ENCODE measurements around the gene CAMTA1. TPM values are rescaled to one million over a fixed set of nuclear protein-coding genes. Genes with fewer than 3 reads are reported as not detected.

CAMTA1 gene
- total and polyA plus RNA-seq, 4 donors: 48.1 to 140 (median 52.3) TPM

DNA sequence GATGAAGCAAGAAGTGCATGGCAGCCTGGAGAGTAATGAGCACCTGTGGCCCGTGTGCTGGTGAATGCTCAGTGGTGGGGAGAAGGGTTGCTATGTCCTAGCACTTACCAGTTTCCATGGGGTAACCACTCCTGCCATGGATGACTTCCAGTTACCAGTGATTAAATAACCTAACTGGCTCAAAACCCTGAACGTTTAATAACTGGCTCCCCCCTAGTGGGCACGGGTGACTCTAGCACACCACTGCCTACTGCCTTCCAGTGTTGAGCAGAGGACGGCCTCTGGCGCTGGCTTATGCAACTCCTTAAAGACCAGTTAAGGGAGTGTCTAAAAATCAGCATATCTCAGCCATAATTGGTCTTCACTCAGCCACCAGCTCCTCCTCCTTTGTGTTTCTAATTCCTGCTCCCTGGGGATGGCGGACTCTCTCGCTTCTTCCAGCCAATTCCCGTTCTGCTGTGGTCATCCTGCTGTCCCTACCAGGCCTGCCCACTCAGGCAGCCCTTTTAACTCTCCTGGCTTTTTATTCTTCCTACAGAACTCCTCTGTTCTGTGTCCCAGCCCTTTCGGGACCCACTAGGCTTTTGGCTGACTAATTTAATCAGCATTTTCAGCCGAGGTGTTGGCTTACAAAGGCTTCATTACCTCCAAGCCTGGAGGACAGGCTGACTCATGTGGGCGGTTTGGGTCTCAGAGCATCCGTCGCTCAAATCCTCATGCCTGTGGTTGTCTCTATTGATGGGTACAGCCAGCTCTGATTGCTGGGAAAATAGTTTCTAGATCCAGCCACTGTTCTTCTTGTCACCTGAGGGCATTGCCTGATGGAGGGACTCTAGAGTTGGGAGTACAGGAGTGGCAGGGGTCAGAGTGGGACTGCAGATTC lies 332.4 kb downstream of the CAMTA1 start:
- no peak overlapping the region for H3K4me3 ChIP-seq
- DNase-seq (peak; percentile 41 to 70 (median 53)), ATAC-seq (ENCODE audit: insufficient read depth, low FRiP score) (no peak)
- no peaks in the 10 kb centered on the region for H3K4me1 ChIP-seq (ENCODE audit: control insufficient read depth in 5 of 5, insufficient read depth in 5 of 5, low read length in 5 of 5)
- H3K27ac ChIP-seq (ENCODE audit: low read depth in 1 of 2, low read length in 1 of 2): no peak overlapping the region
- no peak overlapping the region for H3K9ac ChIP-seq (ENCODE audit: insufficient read depth in 1 of 2, low read length in 2 of 2)
- WGBS, 2 donors: 31 to 40% methylated on average over 13 of the region's 13 CpGs
- TF ChIP-seq, protein P1, sequence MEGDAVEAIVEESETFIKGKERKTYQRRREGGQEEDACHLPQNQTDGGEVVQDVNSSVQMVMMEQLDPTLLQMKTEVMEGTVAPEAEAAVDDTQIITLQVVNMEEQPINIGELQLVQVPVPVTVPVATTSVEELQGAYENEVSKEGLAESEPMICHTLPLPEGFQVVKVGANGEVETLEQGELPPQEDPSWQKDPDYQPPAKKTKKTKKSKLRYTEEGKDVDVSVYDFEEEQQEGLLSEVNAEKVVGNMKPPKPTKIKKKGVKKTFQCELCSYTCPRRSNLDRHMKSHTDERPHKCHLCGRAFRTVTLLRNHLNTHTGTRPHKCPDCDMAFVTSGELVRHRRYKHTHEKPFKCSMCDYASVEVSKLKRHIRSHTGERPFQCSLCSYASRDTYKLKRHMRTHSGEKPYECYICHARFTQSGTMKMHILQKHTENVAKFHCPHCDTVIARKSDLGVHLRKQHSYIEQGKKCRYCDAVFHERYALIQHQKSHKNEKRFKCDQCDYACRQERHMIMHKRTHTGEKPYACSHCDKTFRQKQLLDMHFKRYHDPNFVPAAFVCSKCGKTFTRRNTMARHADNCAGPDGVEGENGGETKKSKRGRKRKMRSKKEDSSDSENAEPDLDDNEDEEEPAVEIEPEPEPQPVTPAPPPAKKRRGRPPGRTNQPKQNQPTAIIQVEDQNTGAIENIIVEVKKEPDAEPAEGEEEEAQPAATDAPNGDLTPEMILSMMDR (IDR thresholded peaks at IDR 0.05; ENCODE audit: control extremely low read depth, extremely low read depth): no peak
- H3K36me3 ChIP-seq (ENCODE audit: control insufficient read depth in 4 of 4, insufficient read depth in 4 of 4, low read length in 4 of 4): no peaks in the 10 kb centered on the region
- peaks cover 0 to 2% (median 0%) of the 10 kb centered on the region in 4 donors for H3K9me3 ChIP-seq (ENCODE audit: control insufficient read depth in 4 of 4, insufficient read depth in 3 of 4, low read length in 3 of 4)
- peaks cover 0 to 4% (median 0%) of the 10 kb centered on the region in 3 donors for H3K27me3 ChIP-seq (ENCODE audit: control insufficient read depth in 3 of 3, insufficient read depth in 3 of 3, low read length in 2 of 3)

DNA sequence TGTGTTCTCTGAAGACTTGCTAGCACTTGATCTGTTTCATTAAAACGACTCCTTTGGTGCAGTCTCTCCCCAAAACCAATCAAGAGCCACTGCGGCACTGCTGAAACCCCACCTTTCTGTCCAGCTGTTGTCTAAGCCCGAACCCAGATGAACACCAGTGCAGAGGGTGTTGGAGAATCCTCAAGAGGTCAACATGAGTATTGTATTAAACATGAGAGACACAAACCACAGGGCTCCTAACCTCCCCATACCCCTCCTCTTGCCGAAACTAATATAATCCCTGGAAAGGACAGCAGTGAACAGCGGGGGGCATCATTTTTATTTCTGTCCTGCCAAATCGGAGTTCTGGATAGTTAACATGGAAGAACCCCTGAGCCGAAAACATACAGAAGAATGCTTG lies 333.9 kb downstream of the CAMTA1 start:
- 85 to 94% methylated on average over 7 of the region's 7 CpGs for WGBS, 2 donors
- no peak overlapping the region for H3K9ac ChIP-seq (ENCODE audit: insufficient read depth in 1 of 2, low read length in 2 of 2)
- DNase-seq: no peak
- ATAC-seq (ENCODE audit: insufficient read depth, low FRiP score): no peak
- H3K36me3 ChIP-seq (ENCODE audit: control insufficient read depth in 4 of 4, insufficient read depth in 4 of 4, low read length in 4 of 4): no peaks in the 10 kb centered on the region
- H3K9me3 ChIP-seq (ENCODE audit: control insufficient read depth in 4 of 4, insufficient read depth in 3 of 4, low read length in 3 of 4): peaks cover 0 to 2% (median 0%) of the 10 kb centered on the region in 4 donors
- H3K27ac ChIP-seq (ENCODE audit: low read depth in 1 of 2, low read length in 1 of 2): no peak overlapping the region
- H3K27me3 ChIP-seq (ENCODE audit: control insufficient read depth in 3 of 3, insufficient read depth in 3 of 3, low read length in 2 of 3): peaks cover 0 to 4% (median 0%) of the 10 kb centered on the region in 3 donors
- H3K4me3 ChIP-seq: no peak overlapping the region
- TF ChIP-seq, protein P1 (IDR thresholded peaks at IDR 0.05; ENCODE audit: control extremely low read depth, extremely low read depth): no peak
- no peaks in the 10 kb centered on the region for H3K4me1 ChIP-seq (ENCODE audit: control insufficient read depth in 5 of 5, insufficient read depth in 5 of 5, low read length in 5 of 5)

DNA sequence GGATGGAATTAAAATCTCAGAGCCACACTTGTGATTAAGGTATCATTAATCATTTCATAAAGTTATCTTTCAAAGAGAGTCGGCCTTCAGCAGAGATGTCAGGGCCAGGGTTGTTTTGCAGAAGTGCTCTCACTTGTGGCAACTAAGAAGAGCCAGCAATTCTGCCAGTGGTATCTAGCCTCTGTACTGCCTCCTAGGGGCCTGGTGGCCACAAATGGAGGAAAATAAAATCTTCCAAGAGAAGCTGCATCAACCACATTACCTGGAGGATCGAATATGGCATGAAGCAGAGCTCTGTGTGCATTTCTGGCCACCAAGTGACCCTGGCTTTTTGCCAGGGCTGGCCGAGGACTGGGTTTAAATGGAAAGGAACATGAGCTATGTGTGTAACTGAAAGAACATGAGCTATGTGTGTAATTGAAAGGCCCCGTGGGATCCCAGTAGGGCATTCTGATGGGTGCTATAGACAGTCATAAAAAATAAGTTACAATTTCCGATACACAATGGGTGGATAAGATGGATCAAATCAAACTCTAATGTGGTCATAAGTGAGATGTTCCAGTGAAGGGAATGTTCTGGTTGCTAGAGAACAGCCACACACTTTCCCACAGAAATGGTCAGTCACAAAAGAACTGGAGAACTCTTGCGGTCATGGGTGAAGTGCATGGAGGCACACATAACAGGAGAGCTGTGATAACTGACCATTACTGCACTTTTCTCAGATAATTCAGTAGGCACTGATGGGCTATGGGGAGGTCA lies 335.8 kb downstream of the CAMTA1 start:
- H3K27me3 ChIP-seq (ENCODE audit: control insufficient read depth in 3 of 3, insufficient read depth in 3 of 3, low read length in 2 of 3): peaks cover 0 to 6% (median 0%) of the 10 kb centered on the region in 3 donors
- no peak overlapping the region for H3K27ac ChIP-seq (ENCODE audit: low read depth in 1 of 2, low read length in 1 of 2)
- WGBS, 2 donors: 86 to 91% methylated on average over 6 of the region's 6 CpGs
- DNase-seq (no peak), ATAC-seq (ENCODE audit: insufficient read depth, low FRiP score) (no peak)
- no peak overlapping the region for H3K4me3 ChIP-seq
- H3K9ac ChIP-seq (ENCODE audit: insufficient read depth in 1 of 2, low read length in 2 of 2): no peak overlapping the region
- H3K9me3 ChIP-seq (ENCODE audit: control insufficient read depth in 4 of 4, insufficient read depth in 3 of 4, low read length in 3 of 4): no peaks in the 10 kb centered on the region
- TF ChIP-seq, protein P1 (IDR thresholded peaks at IDR 0.05; ENCODE audit: control extremely low read depth, extremely low read depth): no peak
- no peaks in the 10 kb centered on the region for H3K4me1 ChIP-seq (ENCODE audit: control insufficient read depth in 5 of 5, insufficient read depth in 5 of 5, low read length in 5 of 5)
- H3K36me3 ChIP-seq (ENCODE audit: control insufficient read depth in 4 of 4, insufficient read depth in 4 of 4, low read length in 4 of 4): no peaks in the 10 kb centered on the region

Data from lung (tissue), 12 donors.